Stimulated activated CD4-positive, alpha-beta T cell treated with anti-CD3 and anti-CD28 coated beads, Interleukin-1b, Interleukin-23, amount 100 ng/mL, for 1 hour (primary cell): ENCODE measurements around the gene NIPBL.
"Not testable (repeated sequence)": the region's sequence is repeated elsewhere in the genome, so short reads cannot be mapped to it uniquely, and the experiment has no call there.

Source experiments
- DNase-seq, 2 donors: peaks; one replicate each; pipeline ENCODE4 v3.0.0-alpha.2; 2020; ENCODE audit warnings: low read depth in 2 of 2

The NIPBL gene

DNA sequence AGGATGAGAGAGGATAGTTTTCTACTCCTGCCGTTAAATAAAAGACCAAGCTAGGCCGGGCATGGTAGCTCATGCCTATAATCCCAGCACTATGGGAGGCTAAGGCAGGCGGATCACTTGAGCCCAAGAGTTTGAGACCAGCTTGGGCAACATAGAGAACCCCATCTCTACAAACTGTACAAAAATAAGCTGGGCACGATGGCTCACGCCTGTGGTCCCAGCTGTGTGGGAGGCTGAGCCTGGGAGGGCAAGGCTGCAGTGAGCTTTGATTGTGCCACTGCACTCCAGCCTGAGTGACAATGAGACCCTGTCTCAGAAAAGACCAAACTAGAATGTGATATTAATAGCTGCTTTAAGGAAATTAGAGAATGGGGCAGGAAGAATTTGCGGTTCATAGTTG is 158.4 kb downstream of the NIPBL start:
- no peak for DNase-seq

DNA sequence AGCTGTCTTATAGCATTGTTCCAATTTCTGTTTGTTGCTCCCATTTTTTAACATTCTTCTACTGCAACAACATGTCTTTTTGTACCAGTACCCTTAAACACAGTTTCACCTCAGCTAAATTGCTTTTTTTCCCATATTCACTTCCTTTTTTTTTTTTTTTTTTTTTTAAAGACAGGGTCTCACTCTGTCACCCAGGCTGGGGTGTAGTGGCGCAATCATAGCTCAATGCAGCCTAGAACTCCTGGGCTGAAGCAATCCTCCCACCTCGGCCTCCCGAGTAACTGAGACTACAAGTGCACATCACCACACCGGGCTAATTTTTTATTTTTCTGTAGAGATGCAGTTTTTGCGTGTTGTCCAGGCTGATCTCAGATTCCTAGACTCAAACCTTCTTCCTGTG is 161.3 kb downstream of the NIPBL start:
- DNase-seq, result no peak

GRCh38 chr5:37039824-37040223 is 163.3 kb downstream of the NIPBL start:
- no peak for DNase-seq

- no peak for DNase-seq
Observed at GRCh38 chr5:37043693-37044092, 167.1 kb downstream of the NIPBL start.

- no peak for DNase-seq
Observed at GRCh38 chr5:37044120-37044519, 167.6 kb downstream of the NIPBL start.

DNA sequence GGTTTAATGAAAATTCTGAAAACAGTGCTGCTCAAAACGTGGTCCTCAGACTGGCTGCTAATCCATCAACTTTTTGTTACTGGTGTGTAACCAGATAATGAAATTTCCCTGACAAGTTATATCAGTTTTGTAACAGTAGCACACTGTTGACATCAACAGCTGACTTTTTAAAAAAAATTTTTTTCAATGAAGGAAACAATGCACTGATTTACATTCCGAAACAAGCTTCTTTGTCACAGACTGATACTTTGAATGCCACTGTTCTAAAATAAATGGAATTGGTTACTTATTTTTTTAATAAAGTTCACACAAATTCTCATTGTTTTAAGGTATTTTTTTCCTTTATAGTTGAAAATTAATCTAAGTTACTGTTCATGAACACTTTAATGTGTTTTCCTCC is 169.1 kb downstream of the NIPBL start:
- no peak for DNase-seq

GRCh38 chr5:37047947-37048346 is 171.4 kb downstream of the NIPBL start:
- DNase-seq, result no peak

DNA sequence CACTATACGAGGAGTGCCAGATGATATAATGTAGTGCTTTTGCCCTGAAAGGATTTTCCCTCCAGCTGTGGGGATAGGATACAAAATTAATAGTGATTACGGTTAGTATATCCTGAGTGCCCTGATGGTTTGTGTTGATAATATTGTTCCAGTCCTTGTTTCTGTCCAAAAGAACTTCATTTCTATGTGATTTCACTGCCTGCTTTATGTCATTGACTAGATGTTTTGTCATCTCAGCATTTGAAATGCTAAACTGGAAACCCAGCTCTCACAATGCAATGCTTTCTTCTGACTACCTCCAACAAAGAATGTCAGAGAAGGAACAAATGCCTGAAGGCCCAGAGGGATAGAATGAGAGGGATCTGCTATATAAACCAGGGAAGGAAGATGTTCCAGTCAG is 177.8 kb downstream of the NIPBL start:
- DNase-seq, result no peak

- DNase-seq, result no peak
Observed at GRCh38 chr5:37055383-37055990, 178.9 kb downstream of the NIPBL start.

DNA sequence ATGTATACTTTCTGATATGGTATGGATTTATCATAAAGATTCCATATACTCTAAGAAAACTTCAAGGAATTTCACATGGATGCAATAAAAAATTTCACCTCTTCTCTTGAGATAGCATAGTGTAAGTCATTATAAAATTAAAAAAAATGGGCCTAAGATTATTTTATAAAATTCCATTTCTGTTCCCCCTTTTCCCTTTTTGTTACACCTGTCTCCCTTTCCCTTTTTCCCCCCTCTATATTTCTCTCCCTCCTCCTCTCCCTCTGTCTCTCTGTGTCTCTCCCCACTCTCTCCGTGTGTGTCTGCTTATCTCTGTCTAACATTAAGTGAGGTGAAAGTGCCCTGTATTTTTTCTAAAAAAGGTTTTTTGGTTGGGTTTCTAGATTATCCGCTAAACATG is 180.2 kb downstream of the NIPBL start:
- no peak for DNase-seq

- DNase-seq, result no peak
Observed at GRCh38 chr5:37060030-37060429, 183.5 kb downstream of the NIPBL start.

DNA sequence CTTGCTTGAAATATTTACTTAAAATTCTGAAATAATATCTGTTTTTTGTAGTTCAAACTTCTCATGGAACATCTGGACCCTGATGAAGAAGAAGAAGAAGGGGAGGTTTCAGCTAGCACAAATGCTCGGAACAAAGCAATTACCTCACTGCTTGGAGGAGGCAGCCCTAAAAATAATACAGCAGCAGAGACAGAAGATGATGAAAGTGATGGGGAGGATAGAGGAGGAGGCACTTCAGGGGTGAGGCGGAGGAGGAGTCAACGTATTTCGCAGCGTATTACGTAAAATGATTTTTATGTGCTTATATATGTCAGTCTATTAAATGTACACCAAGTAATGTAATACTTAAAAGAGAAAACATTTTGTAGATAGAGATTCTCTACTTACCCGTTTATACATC is 187.2 kb downstream of the NIPBL start:
- DNase-seq, result no peak

GRCh38 chr5:37064442-37064841 is 187.9 kb downstream of the NIPBL start:
- no peak for DNase-seq

DNA sequence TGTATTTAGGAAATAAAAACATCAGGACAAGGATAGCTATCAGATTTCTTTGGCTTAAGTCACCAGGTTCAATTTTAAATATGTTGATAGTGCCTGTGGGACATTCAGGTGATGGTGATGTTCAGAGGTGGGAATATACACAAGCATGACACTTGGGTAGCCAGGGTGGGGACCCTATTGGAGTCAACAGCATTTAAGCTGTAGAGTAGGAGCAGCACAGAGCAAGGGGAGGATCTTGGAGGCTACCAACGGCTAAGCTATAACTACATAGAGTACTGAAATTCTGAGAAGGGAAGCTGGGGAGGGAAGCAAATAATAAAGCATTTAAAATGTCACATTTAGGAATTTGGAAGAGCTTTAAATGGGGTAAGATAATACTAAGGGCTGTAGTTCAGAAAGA is 194.9 kb downstream of the NIPBL start:
- no peak for DNase-seq

DNA sequence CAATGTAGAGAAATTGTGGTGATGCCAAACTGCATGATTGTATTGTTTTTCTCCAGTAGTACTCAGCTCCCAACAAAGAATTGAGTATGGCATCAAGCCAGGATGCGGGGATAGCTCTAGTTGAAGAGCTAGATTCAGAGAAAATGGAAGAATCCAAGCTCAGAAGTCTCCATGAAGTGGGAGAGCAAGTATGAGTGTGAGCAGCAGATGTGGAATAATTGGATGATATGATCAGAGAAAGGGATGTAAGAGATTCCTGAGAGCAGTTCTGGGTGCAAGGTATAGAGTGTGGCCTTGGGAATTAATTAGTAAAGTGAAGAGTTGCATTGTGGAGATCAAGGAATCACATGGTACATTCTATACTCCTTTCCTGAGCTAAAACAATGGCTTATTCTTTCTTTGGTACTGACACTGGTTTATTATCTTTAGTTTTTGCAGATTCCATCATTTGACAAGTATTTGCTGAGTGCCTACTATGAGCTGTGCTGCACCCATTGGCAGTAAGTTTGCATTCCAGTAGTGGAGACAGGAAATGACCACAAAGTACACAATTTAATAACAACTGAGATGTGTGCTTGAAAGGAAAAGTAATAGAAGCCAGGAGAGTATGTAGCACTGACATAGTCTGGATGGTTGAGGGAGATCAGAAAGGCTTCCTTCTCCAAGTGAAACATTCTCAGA is 195.5 kb downstream of the NIPBL start:
- DNase-seq, result no peak

DNA sequence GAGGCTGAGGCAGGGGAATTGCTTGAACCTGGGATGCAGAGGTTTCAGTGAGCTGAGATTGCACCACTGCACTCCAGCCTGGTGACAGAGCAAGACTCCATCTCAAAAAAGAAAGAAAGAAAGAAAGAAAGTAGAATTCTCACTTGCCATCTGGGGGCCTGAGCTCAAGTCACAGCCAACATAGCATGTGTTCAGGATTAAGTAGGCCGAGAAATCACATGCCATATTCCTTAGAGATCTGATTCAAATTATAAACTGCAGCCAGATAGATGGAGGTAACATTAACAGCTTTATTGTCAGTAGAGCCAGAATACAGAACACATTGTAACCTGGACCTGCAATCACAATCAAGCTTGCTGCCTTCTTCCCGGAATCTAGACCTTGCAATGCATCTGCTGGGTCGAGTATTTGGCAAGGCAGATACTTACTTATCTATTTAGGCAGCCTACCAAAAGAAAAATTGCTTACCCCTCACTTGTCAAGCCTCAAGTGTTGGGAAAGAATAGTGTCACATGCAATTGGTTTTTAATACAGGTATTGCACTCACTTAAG is 198.9 kb downstream of the NIPBL start:
- no peak for DNase-seq

DNA sequence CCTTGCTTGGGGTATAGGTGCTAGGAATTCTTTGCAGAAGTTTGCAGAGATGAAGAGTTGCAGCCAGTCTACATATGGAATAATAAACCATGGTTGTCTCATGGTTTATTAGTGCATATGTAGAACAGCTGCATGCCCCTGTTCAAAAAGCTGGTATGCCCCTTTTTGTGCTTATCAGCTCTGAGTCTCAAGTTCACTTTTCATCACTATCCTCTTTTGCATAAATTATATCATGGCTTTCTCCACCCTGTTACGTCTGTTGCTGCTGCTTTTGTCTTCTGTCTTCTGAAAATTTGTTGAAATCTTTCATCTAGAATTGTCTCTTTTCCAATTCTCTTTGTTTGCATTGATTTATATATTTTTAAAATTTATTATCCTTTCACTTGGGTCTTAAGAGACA is 200.6 kb downstream of the NIPBL start:
- no peak for DNase-seq

GRCh38 chr5:37080697-37081096 is 204.1 kb downstream of the NIPBL start:
- DNase-seq, result no peak

GRCh38 chr5:37082977-37083376 is 206.4 kb downstream of the NIPBL start:
- not testable (repeated sequence) for DNase-seq

GRCh38 chr5:37086026-37086425 is 209.5 kb downstream of the NIPBL start:
- not testable (repeated sequence) for DNase-seq

DNA sequence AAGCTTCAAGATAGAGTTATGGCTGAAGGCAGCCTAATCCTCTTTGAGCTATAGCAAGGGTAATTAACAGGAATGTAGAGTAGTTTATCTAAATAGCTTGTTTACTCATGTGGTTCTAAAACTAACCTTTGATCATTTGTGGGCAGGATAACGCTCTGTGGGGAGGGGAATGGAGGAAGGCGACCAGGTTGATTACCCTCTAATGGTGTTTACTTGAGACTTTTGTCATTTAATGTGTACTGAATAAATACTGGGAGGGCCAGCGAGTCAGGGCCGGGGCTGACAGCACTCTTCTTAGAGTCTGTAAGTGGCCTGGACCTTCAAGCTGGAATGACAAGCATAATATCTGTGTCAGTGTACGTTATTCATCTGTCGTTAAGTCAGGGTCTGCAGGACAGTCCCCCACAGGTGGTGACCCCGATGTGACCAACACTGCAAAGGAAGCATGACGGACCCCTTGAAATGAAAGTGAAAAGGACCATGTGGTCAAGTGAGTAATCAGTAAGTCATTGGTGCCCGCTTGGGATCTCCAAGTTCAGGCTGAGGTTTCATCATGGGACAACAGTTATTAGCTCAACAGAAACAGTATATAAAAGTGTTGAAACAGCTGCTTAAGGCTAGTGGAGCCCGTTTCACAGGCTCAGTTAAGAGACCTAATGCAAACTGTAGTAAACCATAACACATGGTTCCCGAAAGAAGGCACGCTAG is 210.1 kb downstream of the NIPBL start:
- DNase-seq, result no peak

DNA sequence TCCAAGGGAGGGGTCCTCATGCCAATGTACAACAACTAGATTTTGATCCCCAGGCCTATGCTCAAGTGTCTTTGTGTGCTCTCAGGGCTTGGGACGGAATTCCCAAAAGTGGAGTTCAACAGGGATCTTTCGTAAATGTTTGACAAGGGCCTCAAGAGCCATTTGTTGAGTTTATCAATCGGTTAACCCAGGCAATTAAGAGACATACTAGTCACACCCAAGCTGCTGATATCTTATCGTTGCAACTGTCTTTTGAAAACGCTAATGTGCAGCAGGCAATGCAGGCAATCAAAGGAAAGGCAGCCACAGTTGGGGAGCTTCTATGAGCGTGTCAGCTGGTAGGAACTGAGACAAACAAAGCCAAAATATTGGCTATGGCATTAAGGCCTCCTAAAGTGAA is 211.4 kb downstream of the NIPBL start:
- no peak for DNase-seq
